Adrenal gland (tissue), 5 donors: ENCODE results near the gene NAA20.

Experiments
- POLR2A ChIP-seq, 2 donors: fragments of 450-650 bp; IDR thresholded peaks; one replicate each; pipeline ENCODE4 v1.6.1; 2017; ENCODE audit warnings: antibody characterized with exemption in 2 of 2, mild to moderate bottlenecking in 2 of 2, moderate library complexity in 1 of 2
- TF ChIP-seq, protein P1 (sequence below), 6 experiments: fragments of 450-650 bp in 4 of 6; fragments of 200-600 bp in 2 of 6; sonication (generic) in 1 of 6; IDR thresholded peaks; 1 replicate in 5 of 6; 2 replicates in 1 of 6; pipeline versions ENCODE4 v1.5.1 to v1.8.0; 2016 to 2021; ENCODE audit warnings: antibody characterized with exemption in 6 of 6, mild to moderate bottlenecking in 2 of 6, moderate library complexity in 1 of 6
- donor health status: DM: no; HTN: no; CAD: no.

DNA sequence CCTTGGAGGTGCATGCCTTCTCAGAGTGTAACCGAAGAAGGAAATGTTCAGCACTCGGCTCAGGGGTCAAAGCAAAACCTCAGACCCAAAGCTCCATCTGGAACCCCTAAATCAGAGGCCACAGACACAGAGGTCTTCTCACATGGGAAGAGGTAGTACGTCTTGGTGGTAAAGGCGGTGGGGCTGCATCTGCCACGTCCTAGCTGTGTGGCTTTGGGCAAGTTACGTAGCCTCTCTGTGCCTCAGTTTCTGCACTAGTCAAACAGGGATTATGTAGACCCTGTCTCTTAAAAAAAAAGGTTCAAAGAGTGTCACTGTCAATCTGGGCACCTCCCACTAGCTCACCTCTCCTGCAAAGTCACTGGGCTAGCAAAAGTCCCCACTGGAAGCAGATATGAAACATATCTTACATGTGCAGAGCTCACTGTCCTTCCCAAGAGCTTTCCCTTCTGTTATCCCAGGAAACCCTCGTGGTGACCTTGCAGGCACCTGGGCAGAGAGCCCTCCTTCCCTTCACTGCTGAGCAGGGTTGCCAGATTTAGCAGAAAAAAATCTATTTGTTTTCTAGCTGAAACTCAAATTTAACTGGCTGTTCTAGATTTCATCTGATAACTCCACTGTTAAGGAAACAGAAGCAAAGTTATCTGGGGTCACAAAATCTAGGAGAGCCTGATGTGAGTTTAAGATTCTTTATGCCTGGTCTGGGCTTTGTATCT lies 18.0 kb upstream of the NAA20 start:
- TF ChIP-seq POLR2A (IDR thresholded peaks at IDR 0.05) = no peak
- TF ChIP-seq, protein P1, sequence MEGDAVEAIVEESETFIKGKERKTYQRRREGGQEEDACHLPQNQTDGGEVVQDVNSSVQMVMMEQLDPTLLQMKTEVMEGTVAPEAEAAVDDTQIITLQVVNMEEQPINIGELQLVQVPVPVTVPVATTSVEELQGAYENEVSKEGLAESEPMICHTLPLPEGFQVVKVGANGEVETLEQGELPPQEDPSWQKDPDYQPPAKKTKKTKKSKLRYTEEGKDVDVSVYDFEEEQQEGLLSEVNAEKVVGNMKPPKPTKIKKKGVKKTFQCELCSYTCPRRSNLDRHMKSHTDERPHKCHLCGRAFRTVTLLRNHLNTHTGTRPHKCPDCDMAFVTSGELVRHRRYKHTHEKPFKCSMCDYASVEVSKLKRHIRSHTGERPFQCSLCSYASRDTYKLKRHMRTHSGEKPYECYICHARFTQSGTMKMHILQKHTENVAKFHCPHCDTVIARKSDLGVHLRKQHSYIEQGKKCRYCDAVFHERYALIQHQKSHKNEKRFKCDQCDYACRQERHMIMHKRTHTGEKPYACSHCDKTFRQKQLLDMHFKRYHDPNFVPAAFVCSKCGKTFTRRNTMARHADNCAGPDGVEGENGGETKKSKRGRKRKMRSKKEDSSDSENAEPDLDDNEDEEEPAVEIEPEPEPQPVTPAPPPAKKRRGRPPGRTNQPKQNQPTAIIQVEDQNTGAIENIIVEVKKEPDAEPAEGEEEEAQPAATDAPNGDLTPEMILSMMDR (IDR thresholded peaks at IDR 0.05) = no peak
